ENCODE measurements around the gene PIRT.

DNA sequence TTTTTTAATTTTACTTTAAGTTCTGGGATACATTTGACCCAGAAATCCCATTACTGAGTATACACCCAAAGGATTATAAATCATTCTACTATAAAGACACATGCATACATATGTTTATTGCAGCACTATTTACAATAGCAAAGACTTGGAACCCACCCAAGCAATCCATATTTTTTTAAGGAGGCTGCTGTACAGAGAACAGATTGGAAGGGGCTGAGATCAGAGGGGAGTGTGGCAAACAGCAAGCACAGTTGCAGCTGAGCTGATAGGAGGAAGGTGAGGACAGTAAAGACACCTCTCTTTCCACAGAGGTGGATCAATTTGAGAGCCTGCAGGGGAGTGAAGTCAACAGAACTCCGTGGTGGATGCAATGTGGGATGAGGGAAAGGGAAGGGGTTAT, 23.8 kb downstream of the PIRT start:
- TF ChIP-seq POLR2A (IDR thresholded peaks at IDR 0.05), result no peak
- TF ChIP-seq CTCF (IDR thresholded peaks at IDR 0.05), result no peak

Measured in thyroid gland (tissue), 4 donors.